Liver (tissue), 4 donors: ENCODE measurements around the gene SPATS1. TPM values are rescaled to one million over a fixed set of nuclear protein-coding genes. Genes with fewer than 3 reads are reported as not detected.

Experiments
- polyA plus RNA-seq, 2 donors: library from polyadenylated mRNA; stranded (reverse) in 1 of 2; unstranded in 1 of 2; fragments of 200-250 nt in 1 of 2; fragments of >200 nt in 1 of 2; fragmentation: Nextera tagmentation in 1 of 2; extraction: Ambion mirVana in 1 of 2; gene quantifications; one replicate each; pipeline versions ENCODE4 v1.2.1 to v1.2.3, GENCODE V29; 2013 to 2015
- total RNA-seq, 2 donors: library from RNA; depleted of rRNA; stranded (reverse); fragments of >200 nt; gene quantifications; one replicate each; pipeline ENCODE4 v1.2.3, GENCODE V29; 2014
- donor health status: healthy.
- donor health status: healthy.
- donor health status: healthy.

The SPATS1 gene
- total and polyA plus RNA-seq, 4 donors = not detected

Other genes starting within 250 kb of the SPATS1 start
- 10 to 100 TPM; 34.6 to 36.9 TPM for gene MRPL14, start 215.2 kb upstream of the SPATS1 start, total RNA-seq
- 100 to 1,000 TPM in 1 of 2 donors, 10 to 100 TPM in 1; 44.9 to 118 TPM for gene MRPL14, start 215.2 kb upstream of the SPATS1 start, polyA plus RNA-seq
- 10 to 100 TPM; 53.8 to 64.9 TPM for gene TMEM63B, start 215.1 kb upstream of the SPATS1 start, total RNA-seq
- gene TMEM63B, start 215.1 kb upstream of the SPATS1 start, polyA plus RNA-seq = 10 to 100 TPM in 1 of 2 donors, 1 to 10 TPM in 1; 9.6 to 21.4 TPM
- gene CAPN11, start 183.8 kb upstream of the SPATS1 start, total RNA-seq = under 1 TPM; 0.08 to 0.19 TPM
- gene CAPN11, start 183.8 kb upstream of the SPATS1 start, polyA plus RNA-seq = under 1 TPM in 1 of 2 donors, not detected in 1; 0.09 TPM
- gene MYMX, start 125.7 kb upstream of the SPATS1 start, total RNA-seq = not detected
- under 1 TPM in 1 of 2 donors, not detected in 1; 0.14 TPM for gene MYMX, start 125.7 kb upstream of the SPATS1 start, polyA plus RNA-seq
- 10 to 100 TPM; 15.8 to 67.2 TPM for gene SLC29A1, start 119.1 kb upstream of the SPATS1 start, total RNA-seq
- gene SLC29A1, start 119.1 kb upstream of the SPATS1 start, polyA plus RNA-seq = 10 to 100 TPM; 15.1 to 17.5 TPM
- 100 to 1,000 TPM; 170 to 281 TPM for gene HSP90AB1, start 95.5 kb upstream of the SPATS1 start, total RNA-seq
- gene HSP90AB1, start 95.5 kb upstream of the SPATS1 start, polyA plus RNA-seq = 100 to 1,000 TPM; 129 to 235 TPM
- 10 to 100 TPM; 19.8 to 22.4 TPM for gene SLC35B2, start 85.1 kb upstream of the SPATS1 start, total RNA-seq
- 10 to 100 TPM; 18.9 to 27.0 TPM for gene SLC35B2, start 85.1 kb upstream of the SPATS1 start, polyA plus RNA-seq
- 1 to 10 TPM; 4.9 TPM for gene NFKBIE, start 77.1 kb upstream of the SPATS1 start, total RNA-seq
- gene NFKBIE, start 77.1 kb upstream of the SPATS1 start, polyA plus RNA-seq = 1 to 10 TPM; 3.7 to 4.6 TPM
- gene TMEM151B, start 72.2 kb upstream of the SPATS1 start, total RNA-seq = not detected
- not detected for gene TMEM151B, start 72.2 kb upstream of the SPATS1 start, polyA plus RNA-seq
- 1 to 10 TPM; 9.2 to 9.6 TPM for gene AARS2, start 29.3 kb upstream of the SPATS1 start, total RNA-seq
- gene AARS2, start 29.3 kb upstream of the SPATS1 start, polyA plus RNA-seq = 1 to 10 TPM; 1.9 to 4.5 TPM
- 10 to 100 TPM; 12.2 to 12.3 TPM for gene CDC5L, start 45.1 kb downstream of the SPATS1 start, total RNA-seq
- gene CDC5L, start 45.1 kb downstream of the SPATS1 start, polyA plus RNA-seq = 1 to 10 TPM; 5.4 to 9.8 TPM